GM18508 (cell line): ENCODE data around the gene KCNT1.

Experiments
- ATAC-seq: cut with Tn5 transposase; IDR thresholded peaks from one replicate; pipeline ENCODE4 v1.9.1; 2021; ENCODE audit warnings: moderate number of reproducible peaks; ENCODE audit not compliant: insufficient read depth, unreplicated experiment

Gene KCNT1

GRCh38 chr9:135743546-135744332 lies 41.8 kb downstream of the KCNT1 start:
- ATAC-seq = no peak

GRCh38 chr9:135744333-135745070 lies 42.5 kb downstream of the KCNT1 start:
- no peak for ATAC-seq

DNA sequence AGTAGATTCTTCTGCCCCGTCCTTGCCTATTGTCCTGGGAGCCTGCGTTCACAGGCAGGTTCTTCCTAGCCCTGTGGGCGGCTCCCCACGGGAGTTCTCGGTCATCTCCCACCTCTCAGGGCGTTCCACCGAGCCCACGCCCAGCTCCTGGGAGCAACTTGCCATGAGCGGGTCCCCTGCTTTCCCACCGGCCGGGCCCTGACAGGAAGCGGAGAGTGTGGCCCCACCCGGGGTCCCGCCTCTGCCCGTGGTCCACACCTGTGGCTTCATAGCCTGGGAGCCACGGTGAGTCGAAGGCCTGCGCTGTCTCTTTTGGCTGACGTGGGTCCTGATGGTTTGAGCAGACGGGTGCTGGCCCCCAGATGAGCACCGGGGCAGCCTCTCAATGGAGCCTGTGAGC lies 43.2 kb downstream of the KCNT1 start:
- no peak for ATAC-seq

DNA sequence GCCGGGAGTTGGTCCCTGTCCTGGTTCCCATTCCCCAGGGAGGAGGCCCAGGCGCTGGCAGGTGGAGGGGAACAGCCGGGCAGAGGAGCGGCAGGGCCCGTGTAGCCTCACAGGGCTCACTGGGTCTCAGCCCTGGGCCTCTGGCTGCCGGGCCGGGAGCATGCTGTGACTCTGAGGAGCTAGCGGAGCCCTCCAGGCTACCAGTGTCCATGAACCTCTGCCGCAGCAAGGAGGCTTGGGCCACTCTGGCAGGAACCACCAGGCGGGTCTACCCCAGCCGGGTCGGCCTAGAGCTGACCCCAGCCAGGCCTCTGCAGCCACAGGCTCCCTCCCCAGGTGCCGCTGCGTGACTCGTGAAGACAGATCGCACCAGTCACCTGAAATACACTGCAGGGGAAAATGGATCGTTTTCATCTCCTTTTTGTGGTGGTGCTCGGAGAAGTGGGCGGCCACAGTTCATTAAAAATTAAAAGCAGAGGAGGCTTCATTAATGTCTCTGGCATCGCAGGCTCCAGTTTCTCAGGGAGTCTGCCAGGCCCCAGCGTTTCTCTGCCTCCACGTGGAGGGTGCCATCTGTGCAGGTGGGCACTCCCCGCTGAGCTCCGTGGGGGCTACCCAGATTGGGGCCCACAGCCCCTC lies 43.8 kb downstream of the KCNT1 start:
- ATAC-seq = no peak

- ATAC-seq = no peak
Observed at GRCh38 chr9:135746565-135746964, 44.6 kb downstream of the KCNT1 start.

GRCh38 chr9:135747311-135747710 lies 45.3 kb downstream of the KCNT1 start:
- no peak for ATAC-seq

DNA sequence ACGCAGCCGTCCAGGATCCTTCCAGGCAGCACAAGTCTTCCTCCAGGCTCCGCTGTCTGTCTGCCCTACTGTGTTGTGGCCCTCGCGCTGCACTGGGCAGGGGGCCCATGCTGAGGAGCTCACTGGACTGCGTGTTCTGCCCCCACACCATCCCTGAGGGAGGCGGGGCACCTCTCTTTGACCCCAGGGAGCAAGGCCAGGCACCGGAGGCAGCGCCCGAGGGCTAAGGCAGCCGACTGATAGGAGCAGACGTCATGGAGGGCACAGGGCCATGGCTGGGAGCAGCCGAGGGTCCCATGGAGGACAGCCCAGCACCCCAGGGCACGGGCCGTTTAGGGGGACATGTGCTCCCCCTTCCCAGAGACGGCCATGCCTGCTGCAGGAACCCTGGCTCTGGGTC lies 46.7 kb downstream of the KCNT1 start:
- no peak for ATAC-seq

- ATAC-seq = no peak
Observed at GRCh38 chr9:135749171-135750045, 47.4 kb downstream of the KCNT1 start.

GRCh38 chr9:135750786-135751185 lies 48.8 kb downstream of the KCNT1 start:
- ATAC-seq = no peak

GRCh38 chr9:135751501-135751900 lies 49.5 kb downstream of the KCNT1 start:
- no peak for ATAC-seq

DNA sequence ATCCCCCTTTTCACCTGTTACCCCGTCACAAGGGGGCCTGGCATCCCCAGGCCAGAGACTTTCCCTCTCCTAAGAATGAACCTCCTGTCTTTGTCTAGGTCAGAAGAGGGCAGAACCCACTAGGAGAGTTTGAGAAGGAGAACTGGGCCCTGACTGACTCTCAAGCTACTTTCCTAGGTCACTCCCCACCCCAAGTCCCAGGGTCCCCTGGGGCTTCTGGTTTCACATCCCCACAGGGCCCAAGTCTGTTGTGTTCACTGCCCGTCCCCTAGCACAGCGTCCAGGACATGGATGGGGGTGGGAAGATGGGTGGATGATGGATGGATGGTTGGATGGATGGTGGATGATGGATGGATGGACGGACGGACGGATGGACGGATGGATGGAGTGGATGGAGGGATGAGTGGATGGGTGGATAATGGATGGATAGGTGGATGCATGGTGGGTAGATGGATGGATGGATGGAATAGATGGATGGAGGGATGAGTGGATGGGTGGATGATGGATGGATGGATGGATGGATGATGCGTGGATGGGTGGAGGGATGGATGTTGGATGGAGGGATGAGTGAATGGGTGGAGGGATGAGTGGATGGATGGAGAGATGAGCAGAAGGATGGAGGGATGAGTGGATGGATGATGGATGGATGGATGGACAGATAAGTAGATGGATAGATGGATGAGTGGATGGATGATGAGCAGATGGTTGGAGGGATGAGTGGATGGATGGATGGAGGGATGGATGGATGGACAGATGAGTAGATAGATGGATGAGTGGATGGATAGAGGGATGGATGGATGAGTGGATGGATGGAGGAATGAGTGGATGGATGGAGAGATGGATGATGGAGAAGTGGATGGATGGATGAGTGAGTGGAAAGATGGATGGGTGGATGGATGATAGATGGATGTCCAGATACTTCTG lies 50.6 kb downstream of the KCNT1 start:
- ATAC-seq = no peak

DNA sequence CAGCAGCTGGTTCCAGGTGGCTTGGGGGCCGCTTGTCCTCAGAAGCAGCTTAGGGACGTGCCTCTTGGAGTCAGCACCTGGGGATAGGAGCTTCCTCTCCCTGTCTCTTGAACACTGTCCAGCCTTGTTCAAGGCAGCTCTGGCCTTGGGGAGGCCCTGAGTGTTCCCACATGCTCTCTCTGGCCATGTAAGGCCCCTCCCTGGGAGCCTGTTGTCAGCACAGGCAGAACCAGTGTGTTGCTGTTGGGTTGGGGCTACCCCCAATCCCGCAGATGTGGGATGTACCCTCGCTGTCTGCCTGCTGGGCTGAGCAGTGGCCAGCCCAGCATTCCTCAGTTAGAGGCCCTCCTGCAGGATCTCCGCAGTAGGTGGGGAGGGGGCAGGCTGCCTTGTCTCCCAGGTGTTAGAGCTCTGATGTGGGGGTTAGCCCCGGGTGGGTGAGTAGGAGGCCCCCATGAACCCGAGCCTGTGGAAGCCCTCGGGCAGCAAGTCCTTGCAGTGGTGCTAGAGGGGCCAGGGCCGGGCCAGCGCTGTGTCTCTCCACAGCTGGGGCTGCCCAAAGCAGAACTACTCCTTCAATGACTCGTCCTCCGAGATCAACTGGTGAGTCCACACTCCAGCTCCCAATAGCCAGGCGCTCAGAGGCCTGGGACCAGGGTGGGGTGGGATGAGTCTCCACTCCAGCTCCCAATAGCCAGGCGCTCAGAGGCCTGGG lies 51.6 kb downstream of the KCNT1 start:
- ATAC-seq = no peak

- no peak for ATAC-seq
Observed at GRCh38 chr9:135756576-135756975, 54.6 kb downstream of the KCNT1 start.

DNA sequence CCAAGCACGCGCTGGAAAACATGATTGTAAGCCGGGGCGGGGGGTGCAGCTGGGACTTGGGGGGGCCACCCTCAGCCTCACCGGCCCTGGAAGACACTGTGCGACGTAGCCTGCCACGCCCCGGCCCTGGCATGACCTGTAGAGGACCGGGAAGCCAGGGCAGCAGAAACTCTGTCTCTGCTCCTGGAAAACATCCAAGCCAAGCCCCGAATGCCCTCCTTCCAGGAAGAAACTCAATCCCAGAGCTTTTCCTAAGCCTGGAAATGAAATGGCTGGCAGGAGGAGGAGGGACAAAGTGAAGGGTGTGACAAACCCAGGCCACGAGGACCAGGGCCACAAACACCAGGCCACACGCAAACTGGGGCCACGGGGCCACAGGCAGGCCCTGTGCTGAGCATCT lies 55.4 kb downstream of the KCNT1 start:
- ATAC-seq = no peak

- ATAC-seq = no peak
Observed at GRCh38 chr9:135758056-135758455, 56.1 kb downstream of the KCNT1 start.

GRCh38 chr9:135758870-135759269 lies 56.9 kb downstream of the KCNT1 start:
- ATAC-seq = no peak

GRCh38 chr9:135759676-135760300 lies 57.8 kb downstream of the KCNT1 start:
- no peak for ATAC-seq

GRCh38 chr9:135760465-135760864 lies 58.5 kb downstream of the KCNT1 start:
- ATAC-seq = no peak
